Lung (tissue), 12 donors: ENCODE results near the gene FAM53A. TPM values are rescaled to one million over a fixed set of nuclear protein-coding genes. Genes with fewer than 3 reads are reported as not detected.
A peak's percentile ranks its signal among the peaks of the same experiment; 100 is the strongest.

Experiments
- ATAC-seq: fragments of 200-7000 bp; cut with Tn5 transposase; one replicate; pipeline ENCODE4 v1.9.1; 2020; ENCODE audit warnings: moderate number of reproducible peaks; ENCODE audit not compliant: insufficient read depth, low FRiP score
- DNase-seq, 3 donors: peaks; one replicate each; pipeline ENCODE4 v3.0.0-alpha.2; 2013 to 2017
- H3K27ac ChIP-seq, 2 donors: one replicate each; pipeline ENCODE4 v1.5.1; 2013; ENCODE audit warnings: mild to moderate bottlenecking in 2 of 2, moderate library complexity in 2 of 2, control low read depth in 1 of 2, inconsistent platforms in 1 of 2, low read depth in 1 of 2, low read length in 1 of 2
- H3K27me3 ChIP-seq, 3 donors: one replicate each; pipeline ENCODE4 v1.5.1; 2013; ENCODE audit warnings: low read length in 2 of 3; ENCODE audit not compliant: control insufficient read depth in 3 of 3, insufficient read depth in 3 of 3
- H3K36me3 ChIP-seq, 4 donors: one replicate each; pipeline ENCODE4 v1.5.1; 2013; ENCODE audit warnings: low read length in 4 of 4, mild to moderate bottlenecking in 1 of 4, moderate library complexity in 1 of 4; ENCODE audit not compliant: control insufficient read depth in 4 of 4, insufficient read depth in 4 of 4
- H3K4me1 ChIP-seq, 5 donors: one replicate each; pipeline ENCODE4 v1.5.1; 2013; ENCODE audit warnings: low read length in 5 of 5, mild to moderate bottlenecking in 2 of 5, moderate library complexity in 1 of 5; ENCODE audit not compliant: control insufficient read depth in 5 of 5, insufficient read depth in 5 of 5
- H3K4me3 ChIP-seq: one replicate; pipeline ENCODE4 v1.5.1; 2013; ENCODE audit warnings: mild to moderate bottlenecking, control low read depth, moderate library complexity
- H3K9ac ChIP-seq, 2 donors: one replicate each; pipeline ENCODE4 v1.5.1; 2013; ENCODE audit warnings: low read length in 2 of 2, control low read depth in 1 of 2; ENCODE audit not compliant: insufficient read depth in 1 of 2
- H3K9me3 ChIP-seq, 4 donors: one replicate each; pipeline ENCODE4 v1.5.1; 2013; ENCODE audit warnings: low read length in 3 of 4, mild to moderate bottlenecking in 1 of 4, moderate library complexity in 1 of 4; ENCODE audit not compliant: control insufficient read depth in 4 of 4, insufficient read depth in 3 of 4
- CTCF ChIP-seq: IDR thresholded peaks from 2 replicates; pipeline ENCODE4 v1.5.1; 2012; ENCODE audit warnings: mild to moderate bottlenecking; ENCODE audit errors: control extremely low read depth, extremely low read depth
- WGBS, 2 donors: extraction: QIAGEN DNeasy Blood & Tissue Kit; methylation state at CpG; one replicate each; pipeline ENCODE4 v1.1.7; 2013; 5-methylcytosine and 5-hydroxymethylcytosine counted together
- polyA plus RNA-seq, 2 donors: library from polyadenylated mRNA; stranded (reverse); fragments of 200-250 nt; gene quantifications; one replicate each; pipeline ENCODE4 v1.2.1, GENCODE V29; 2013
- total RNA-seq, 2 donors: library from RNA; depleted of rRNA in 1 of 2; stranded (reverse); fragments of >200 nt in 1 of 2; gene quantifications; one replicate each; pipeline ENCODE4 v1.2.1, GENCODE V29; 2014 to 2021
- donor health status: control.
- donor health status: control.
- donor health status: Bipolar disorder and iron deficiency.
- donor health status: healthy.
- donor health status: DM: yes; HTN: yes; CAD: no.

The FAM53A gene
- total and polyA plus RNA-seq, 4 donors = 1.4 to 2.8 (median 2.2) TPM

GRCh38 chr4:1716065-1716945 lies 32.2 kb upstream of the FAM53A start:
- H3K27ac ChIP-seq = no peak overlapping the region
- 87 to 90% methylated on average over 15 of the region's 15 CpGs for WGBS, 2 donors
- H3K4me1 ChIP-seq = peaks cover 0 to 15% (median 7%) of the 10 kb centered on the region in 5 donors
- DNase-seq (no peak), ATAC-seq (no peak)
- TF ChIP-seq CTCF = no peak
- H3K36me3 ChIP-seq = peaks cover 0 to 22% (median 0%) of the 10 kb centered on the region in 4 donors
- H3K4me3 ChIP-seq = no peak overlapping the region
- no peak overlapping the region for H3K9ac ChIP-seq
- H3K9me3 ChIP-seq = no peaks in the 10 kb centered on the region
- H3K27me3 ChIP-seq = no peaks in the 10 kb centered on the region

DNA sequence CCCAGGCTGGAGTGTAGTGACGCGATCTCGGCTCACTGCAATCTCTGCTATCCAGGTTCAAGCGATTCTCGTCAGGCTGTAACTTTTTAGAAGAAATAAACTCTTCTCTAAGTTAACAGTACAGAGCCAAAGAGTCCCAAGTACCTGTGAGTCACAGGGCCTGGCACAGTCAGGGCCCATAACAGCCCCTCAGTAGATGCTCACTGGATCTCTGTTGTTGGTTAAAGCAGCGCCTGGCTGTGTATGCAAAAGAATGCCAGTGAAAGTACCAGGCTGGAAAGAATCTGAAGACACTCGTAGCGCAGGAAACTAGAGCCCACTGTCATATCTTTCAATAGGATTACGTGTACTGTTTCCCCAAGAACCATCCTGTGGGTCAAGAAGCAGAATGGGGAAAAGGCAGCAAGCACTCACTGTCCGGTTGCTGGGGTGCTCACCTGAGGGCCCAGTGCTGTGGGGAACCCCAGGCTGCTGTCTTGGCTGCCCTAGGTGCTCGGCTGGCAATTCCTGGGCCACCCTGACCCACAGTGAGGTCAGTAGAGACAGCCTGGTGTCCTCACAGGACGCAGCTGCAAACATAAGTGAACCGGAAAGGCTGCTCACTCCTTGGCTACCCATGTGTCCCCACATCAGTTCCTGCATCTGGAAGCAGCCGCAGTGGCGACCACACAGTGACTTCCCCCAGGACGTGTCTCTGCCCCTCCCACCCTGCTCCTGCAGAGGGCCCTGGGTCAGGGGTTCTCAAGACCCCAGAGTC lies 31.1 kb upstream of the FAM53A start:
- peaks cover 0 to 22% (median under 1%) of the 10 kb centered on the region in 4 donors for H3K36me3 ChIP-seq
- H3K9me3 ChIP-seq = no peaks in the 10 kb centered on the region
- H3K9ac ChIP-seq = no peak overlapping the region
- peaks cover 0 to 25% (median 7%) of the 10 kb centered on the region in 5 donors for H3K4me1 ChIP-seq
- H3K27me3 ChIP-seq = no peaks in the 10 kb centered on the region
- DNase-seq (no peak), ATAC-seq (no peak)
- peak overlapping the region in 1 of 2 donors; percentile 58 for H3K27ac ChIP-seq
- no peak for TF ChIP-seq CTCF
- WGBS, 2 donors = 50 to 64% methylated on average over 16 of the region's 16 CpGs
- no peak overlapping the region for H3K4me3 ChIP-seq

DNA sequence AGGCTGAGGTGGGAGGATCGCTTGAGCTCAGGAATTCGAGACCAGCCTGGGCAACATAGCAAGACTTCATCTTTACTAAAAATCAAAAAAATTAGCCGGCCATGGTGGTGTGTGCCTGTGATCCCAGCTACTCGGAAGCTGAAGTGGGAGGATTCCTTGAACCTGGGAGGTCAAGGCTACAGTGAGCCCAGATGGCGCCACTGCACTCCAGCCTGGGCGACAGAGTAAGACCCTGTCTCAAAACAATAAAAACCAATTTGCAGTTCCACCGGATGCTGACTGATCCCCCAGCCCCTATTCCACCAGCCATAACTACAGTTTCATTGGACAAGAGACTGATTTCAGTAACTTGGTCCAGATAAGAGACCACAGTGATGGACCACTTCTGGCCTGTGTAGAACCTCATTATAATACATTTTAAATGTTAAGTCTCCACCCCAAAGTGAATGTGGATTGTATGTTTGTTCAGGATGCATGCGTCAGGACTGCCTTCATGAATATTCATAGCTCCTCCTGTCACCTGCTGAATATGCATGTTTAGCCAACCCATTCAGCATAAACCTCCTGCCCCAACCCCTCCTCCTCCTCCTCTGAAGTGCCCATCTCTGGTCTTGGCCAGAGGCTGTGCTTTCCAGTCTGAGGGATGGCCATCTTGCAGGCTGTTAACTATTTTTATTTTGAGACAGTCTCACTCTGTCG lies 30.3 kb upstream of the FAM53A start:
- no peaks in the 10 kb centered on the region for H3K27me3 ChIP-seq
- DNase-seq = no peak
- no peak for TF ChIP-seq CTCF
- H3K9me3 ChIP-seq = no peaks in the 10 kb centered on the region
- ATAC-seq = no peak
- H3K4me1 ChIP-seq = peaks cover 0 to 21% (median 0%) of the 10 kb centered on the region in 5 donors
- 72 to 81% methylated on average over 9 of the region's 9 CpGs for WGBS, 2 donors
- H3K27ac ChIP-seq = no peak overlapping the region
- H3K4me3 ChIP-seq = no peak overlapping the region
- H3K9ac ChIP-seq = no peak overlapping the region
- H3K36me3 ChIP-seq = peaks cover 0 to 24% (median 2%) of the 10 kb centered on the region in 4 donors
